NT2/D1 (cell line): ENCODE data around the gene TPX2.

Experiments
- SUZ12 ChIP-seq: IDR thresholded peaks from 2 replicates; pipeline ENCODE4 v1.6.1; 2011; ENCODE audit not compliant: insufficient read length, insufficient read depth; ENCODE audit errors: extremely low read depth
- YY1 ChIP-seq: IDR thresholded peaks from 2 replicates; pipeline ENCODE4 v1.6.1; 2011; ENCODE audit not compliant: insufficient read length, insufficient read depth
- ZNF274 ChIP-seq: IDR thresholded peaks from 2 replicates; pipeline ENCODE4 v1.6.1; 2011; ENCODE audit warnings: mild to moderate bottlenecking, low read depth, low read length

- TF ChIP-seq ZNF274 (no peak), YY1 (no peak), SUZ12 (no peak)
Measured at GRCh38 chr20:31824125-31824485, 85.0 kb downstream of the TPX2 start.
